ENCODE results near the gene NSMCE1.
"Not testable (repeated sequence)": the region's sequence is repeated elsewhere in the genome, so short reads cannot be mapped to it uniquely, and the experiment has no call there.

The NSMCE1 gene

GRCh38 chr16:27302126-27302525, 33.6 kb upstream of the NSMCE1 start:
- no peak for DNase-seq (ENCODE audit: low spot score)

GRCh38 chr16:27301236-27301861, 32.8 kb upstream of the NSMCE1 start:
- DNase-seq (ENCODE audit: low spot score) = no peak

- DNase-seq (ENCODE audit: low spot score) = no peak
Measured at GRCh38 chr16:27298132-27298531, 29.6 kb upstream of the NSMCE1 start.

- no peak for DNase-seq (ENCODE audit: low spot score)
Measured at GRCh38 chr16:27293343-27293742, 24.8 kb upstream of the NSMCE1 start.

- DNase-seq (ENCODE audit: low spot score) = no peak
Measured at GRCh38 chr16:27291722-27292240, 23.2 kb upstream of the NSMCE1 start.

GRCh38 chr16:27291106-27291505, 22.5 kb upstream of the NSMCE1 start:
- DNase-seq (ENCODE audit: low spot score) = no peak

GRCh38 chr16:27290562-27290961, 22.0 kb upstream of the NSMCE1 start:
- DNase-seq (ENCODE audit: low spot score) = no peak

- DNase-seq (ENCODE audit: low spot score) = no peak
Measured at GRCh38 chr16:27289669-27290068, 21.1 kb upstream of the NSMCE1 start.

GRCh38 chr16:27288313-27288712, 19.7 kb upstream of the NSMCE1 start:
- DNase-seq (ENCODE audit: low spot score) = not testable (repeated sequence)

GRCh38 chr16:27287887-27288286, 19.3 kb upstream of the NSMCE1 start:
- DNase-seq (ENCODE audit: low spot score) = no peak

- no peak for DNase-seq (ENCODE audit: low spot score)
Measured at GRCh38 chr16:27287051-27287811, 18.7 kb upstream of the NSMCE1 start.

GRCh38 chr16:27286451-27286850, 17.9 kb upstream of the NSMCE1 start:
- peak; percentile 57 for DNase-seq (ENCODE audit: low spot score)

- peak; percentile 72 for DNase-seq (ENCODE audit: low spot score)
Measured at GRCh38 chr16:27285676-27286196, 17.2 kb upstream of the NSMCE1 start.

GRCh38 chr16:27284865-27285675, 16.5 kb upstream of the NSMCE1 start:
- no peak for DNase-seq (ENCODE audit: low spot score)

GRCh38 chr16:27281243-27281642, 12.7 kb upstream of the NSMCE1 start:
- DNase-seq (ENCODE audit: low spot score) = no peak

- DNase-seq (ENCODE audit: low spot score) = no peak
Measured at GRCh38 chr16:27275394-27275793, 6.8 kb upstream of the NSMCE1 start.

- DNase-seq (ENCODE audit: low spot score) = not testable (repeated sequence)
Measured at GRCh38 chr16:27274424-27274874, 5.9 kb upstream of the NSMCE1 start.

GRCh38 chr16:27273670-27274423, 5.3 kb upstream of the NSMCE1 start:
- no peak for DNase-seq (ENCODE audit: low spot score)

- no peak for DNase-seq (ENCODE audit: low spot score)
Measured at GRCh38 chr16:27273330-27273669, 4.7 kb upstream of the NSMCE1 start.

GRCh38 chr16:27272697-27273096, 4.1 kb upstream of the NSMCE1 start:
- not testable (repeated sequence) for DNase-seq (ENCODE audit: low spot score)

- DNase-seq (ENCODE audit: low spot score) = no peak
Measured at GRCh38 chr16:27272076-27272475, 3.5 kb upstream of the NSMCE1 start.

- DNase-seq (ENCODE audit: low spot score) = no peak
Measured at GRCh38 chr16:27270349-27270748, 1.8 kb upstream of the NSMCE1 start.
